Measurements from ENCODE around the gene C1R.
"Not testable (repeated sequence)": the region's sequence is repeated elsewhere in the genome, so short reads cannot be mapped to it uniquely, and the experiment has no call there.

Gene C1R

DNA sequence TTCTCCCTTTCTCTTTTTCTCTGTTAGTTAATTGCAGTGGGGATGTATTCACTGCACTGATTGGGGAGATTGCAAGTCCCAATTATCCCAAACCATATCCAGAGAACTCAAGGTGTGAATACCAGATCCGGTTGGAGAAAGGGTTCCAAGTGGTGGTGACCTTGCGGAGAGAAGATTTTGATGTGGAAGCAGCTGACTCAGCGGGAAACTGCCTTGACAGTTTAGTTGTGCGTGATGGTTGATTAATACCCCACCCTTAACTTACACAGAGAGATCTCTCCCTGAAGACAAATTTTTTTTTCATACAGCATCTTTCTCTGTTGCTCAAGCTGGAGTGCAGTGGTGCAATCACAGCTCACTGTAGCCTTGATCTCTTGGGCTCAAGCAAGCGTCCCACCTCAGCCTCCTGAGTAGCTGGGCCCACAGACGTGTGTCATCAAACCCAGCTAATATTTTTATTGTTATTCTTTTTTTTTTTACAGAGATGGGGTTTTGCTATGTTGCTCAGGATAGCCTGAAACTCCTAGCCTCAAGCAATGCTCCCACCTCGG is 27.1 kb downstream of the C1R start:
- DNase-seq: no peak

DNA sequence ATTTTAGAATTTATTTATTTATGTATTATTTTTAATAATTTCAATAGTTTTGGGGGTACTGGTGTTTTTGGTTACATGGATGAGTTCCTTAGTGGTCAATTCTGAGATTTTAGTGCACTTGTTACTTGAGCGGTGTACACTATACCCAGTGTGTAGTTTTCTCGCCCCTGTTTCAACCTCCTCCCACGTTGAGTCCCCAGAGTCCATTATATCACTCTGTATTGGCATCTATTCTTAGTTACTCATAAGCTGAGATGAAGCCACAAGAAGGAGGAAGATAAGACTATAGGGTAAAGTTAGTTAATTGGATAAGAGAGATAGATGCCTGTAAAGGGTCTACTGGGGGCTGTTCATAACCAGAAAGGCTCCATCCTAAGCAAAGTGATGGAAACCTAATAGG is 27.7 kb downstream of the C1R start:
- DNase-seq: no peak

DNA sequence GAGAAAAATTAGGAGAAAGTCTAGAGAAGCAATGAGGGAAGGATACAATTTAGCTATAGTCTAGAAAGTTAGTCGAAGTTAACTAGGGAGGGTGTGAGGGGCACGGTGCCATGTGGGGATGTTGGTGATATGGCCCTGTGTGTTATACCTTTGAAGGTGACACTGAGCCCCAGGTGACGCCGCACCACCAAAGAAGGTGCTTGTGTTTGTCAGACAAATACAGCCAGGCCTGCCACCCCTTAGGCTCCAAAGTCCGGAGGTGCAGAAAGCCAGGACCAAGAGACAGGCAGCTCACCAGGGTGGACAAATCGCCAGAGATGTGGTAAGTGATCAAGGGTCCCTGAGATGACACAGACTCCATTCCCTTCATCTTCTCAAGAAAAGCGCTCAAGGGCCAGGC is 30.6 kb downstream of the C1R start:
- DNase-seq: no peak

DNA sequence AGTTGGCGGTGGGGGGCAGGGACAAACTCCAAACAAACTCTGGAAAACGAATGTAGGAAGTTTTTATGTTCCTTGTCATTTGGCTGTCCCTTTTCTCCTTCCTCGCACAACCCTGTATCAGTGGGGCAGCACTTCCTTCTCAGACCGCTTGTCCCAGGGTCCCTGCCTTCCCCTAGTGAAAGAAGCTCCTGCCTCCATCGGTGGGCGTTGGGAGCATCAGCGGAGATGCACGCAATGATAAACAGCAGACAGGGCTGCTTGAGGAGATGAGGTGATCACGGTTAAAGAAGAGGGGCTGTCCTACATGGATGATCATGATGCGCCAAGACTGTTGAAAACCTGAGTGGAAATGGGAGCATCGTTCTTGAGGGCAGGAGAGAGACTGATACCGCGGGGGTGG is 31.1 kb downstream of the C1R start:
- DNase-seq: no peak

DNA sequence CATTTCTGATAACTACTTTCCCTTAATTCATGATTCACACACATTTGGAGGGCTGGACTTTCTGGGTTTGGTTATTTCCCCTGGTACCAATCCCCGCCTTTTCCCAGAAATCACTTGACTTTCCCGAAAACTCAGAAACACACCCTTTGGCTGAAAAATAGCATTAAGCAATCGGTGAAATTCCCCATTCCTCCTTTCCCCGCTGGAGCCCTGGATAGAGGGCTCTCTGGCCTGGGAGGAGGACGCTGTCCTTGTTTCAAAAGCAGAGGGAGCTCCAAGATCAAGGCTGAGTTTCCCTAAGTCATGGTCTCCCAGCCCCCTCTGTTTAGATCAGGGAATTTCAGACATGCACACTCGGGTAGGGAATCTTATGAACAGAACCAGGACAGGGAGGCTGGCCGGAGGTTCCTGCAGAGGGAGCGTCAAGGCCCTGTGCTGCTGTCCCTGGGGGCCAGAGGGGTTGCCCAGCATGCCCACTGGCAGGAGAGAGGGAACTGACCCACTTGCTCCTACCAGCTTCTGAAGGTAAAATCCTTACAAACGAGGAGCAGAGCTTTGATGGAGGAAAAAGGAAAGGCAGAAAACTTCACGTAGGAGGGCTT is 31.8 kb downstream of the C1R start, which contains the start of gene C1S:
TSS of gene C1S (plus strand) at position 366 of the 602 bp plus-strand sequence. CDS start 1,195 bp downstream, outside the sequence.
- peak; percentile 79 for DNase-seq

DNA sequence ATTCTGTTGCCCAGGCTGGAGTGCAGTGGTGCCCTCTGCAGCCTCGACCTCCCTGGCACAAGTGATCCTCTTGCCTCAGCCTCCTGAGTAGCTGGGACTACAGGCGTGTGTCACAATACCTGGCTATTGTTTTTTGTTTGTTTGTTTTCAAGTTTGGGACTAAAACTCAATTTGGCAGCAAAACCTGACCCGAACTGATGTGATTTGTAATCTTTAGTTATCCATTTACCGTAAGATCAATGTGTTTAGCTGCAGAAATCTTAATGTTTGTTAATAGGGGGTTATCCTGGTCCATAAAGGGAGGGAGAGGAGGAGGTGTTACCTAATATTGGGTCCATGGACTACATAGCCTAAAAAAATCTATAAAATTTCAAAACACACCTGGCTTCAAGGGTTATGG is 32.5 kb downstream of the C1R start:
- no peak for DNase-seq

DNA sequence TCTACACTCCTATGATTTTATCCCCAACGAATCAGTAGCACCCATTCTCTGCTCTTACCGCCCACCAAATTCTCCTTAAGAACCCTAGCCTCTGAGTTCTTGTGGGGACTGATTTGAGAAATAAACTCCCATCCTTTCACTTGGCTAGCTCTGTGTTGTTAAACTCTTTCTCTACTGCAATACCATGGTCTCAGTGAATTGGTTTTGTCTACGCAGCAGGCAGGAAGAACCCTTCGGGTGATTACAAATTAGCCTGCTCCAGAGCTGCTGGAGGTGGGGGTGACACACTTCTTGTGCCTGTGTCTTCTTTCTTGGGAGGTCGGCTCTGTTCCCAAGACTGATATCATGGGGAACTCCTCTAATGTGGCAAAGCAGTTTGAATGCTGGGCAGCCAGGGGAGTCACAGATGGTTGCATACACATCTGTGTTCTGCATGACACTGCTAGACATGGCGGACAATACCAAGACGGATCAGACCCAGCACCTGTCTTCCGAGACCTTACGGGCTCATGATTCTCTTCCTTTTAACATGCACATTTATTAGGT is 33.3 kb downstream of the C1R start:
- DNase-seq: no peak

DNA sequence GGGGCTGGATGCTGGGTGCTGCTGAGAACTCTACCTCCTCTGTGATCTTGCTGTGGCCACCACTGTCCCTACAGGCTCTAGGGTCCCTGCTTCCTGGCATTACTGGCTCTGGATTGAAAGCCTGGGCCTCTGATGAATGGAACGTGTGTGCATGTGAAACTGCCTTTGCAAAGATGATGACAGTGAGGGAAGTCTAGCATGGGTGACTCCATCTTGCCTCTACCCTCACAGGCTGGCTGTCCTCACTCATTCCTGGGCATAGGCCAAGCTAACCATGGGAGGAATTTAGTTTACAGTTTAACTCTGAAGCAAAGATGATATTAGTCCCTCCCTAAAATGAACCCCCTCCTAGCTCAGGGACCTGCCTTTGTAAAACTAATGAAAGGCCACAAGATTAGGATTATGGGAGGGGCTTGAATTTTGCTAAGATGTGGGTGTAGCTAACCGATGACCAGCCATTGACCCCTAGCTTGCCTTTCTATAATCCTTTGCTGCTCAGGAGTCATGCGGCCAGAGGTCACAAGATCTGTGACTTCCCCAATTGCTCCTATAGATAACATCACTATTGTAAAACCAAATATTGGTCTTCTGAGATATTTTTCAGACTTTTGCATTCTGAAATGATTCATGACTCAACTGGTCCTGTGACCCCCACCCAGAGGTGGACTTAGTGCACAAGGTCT is 33.9 kb downstream of the C1R start:
- DNase-seq: no peak

DNA sequence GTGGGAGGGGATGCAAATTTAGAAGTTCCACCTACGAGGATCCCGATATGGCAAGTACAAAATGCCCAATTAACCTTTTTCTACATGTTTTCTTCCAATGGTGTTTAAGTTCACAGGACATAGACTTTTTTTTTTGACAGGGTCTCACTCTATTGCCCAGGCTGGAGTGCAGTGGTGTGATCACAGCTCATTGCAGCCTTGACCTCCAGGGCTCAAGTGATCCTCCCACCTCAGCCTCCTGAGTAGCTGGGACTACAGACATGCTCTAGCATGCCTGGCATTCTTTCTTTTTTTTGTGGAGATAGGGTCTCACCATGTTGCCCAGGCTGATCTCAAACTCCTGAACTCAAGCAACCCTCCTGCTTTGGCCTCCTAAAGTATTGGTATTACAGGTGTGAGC is 36.5 kb downstream of the C1R start:
- not testable (repeated sequence) for DNase-seq

DNA sequence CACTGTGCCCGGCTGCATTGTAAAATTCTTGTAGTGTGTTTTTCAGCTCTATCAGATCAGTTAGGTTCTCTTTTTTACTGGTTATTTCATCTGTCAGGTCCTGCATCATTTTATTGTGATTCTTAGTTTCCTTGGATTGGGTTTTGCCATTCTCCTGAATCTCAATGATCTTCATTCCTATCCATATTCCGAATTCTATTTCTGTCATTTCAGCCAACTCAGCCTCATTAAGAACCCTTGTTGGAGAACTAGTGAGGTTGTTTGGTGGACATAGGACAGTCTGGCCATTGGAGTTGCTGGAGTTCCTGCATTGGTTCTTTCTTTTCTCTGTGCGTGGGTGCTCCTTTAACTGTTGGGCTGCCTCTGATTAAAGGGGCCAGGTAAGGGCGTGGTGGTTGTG is 37.3 kb downstream of the C1R start:
- DNase-seq: no peak

DNA sequence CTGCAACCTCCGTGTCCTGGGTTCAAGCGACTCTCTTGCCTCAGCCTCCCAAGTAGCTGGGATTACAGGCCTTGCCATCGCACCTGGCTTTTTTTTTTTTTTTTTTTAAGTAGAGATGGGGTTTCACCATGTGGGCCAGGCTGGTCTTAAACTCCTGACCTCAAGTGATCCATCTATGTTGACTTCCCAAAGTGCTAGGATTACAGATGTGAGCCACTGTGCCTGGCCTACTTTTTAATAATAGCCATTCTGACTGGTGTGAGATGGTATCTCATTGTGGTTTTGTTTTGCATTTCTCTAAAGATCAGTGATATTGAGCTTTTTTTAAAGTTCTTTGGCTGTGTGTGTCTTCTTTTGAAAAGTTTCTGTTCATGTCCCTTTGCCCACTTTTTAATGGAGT is 42.3 kb downstream of the C1R start:
- DNase-seq: not testable (repeated sequence)

DNA sequence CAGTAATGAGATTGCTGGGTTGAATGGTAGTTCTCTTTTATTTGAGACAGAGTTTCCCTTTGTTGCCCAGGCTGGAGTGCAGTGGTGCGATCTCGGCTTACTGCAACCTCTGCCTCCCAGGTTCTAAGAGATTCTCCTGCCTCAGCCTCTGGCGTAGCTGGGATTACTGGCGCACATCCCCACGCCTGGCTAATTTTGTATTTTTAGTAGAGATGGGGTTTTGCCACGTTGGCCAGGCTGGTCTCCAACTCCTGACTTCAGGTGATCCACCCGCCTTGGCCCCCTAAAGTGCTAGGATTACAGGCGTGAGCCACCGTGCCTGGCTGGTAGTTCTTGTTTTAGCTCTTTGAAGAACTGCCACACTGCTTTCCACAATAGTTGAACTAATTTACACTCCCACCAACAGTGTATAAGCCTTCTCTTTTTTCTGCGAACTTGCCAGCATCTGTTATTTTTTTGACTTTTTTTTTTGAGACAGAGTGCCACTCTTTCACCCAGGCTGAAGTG is 42.7 kb downstream of the C1R start:
- DNase-seq: not testable (repeated sequence)

DNA sequence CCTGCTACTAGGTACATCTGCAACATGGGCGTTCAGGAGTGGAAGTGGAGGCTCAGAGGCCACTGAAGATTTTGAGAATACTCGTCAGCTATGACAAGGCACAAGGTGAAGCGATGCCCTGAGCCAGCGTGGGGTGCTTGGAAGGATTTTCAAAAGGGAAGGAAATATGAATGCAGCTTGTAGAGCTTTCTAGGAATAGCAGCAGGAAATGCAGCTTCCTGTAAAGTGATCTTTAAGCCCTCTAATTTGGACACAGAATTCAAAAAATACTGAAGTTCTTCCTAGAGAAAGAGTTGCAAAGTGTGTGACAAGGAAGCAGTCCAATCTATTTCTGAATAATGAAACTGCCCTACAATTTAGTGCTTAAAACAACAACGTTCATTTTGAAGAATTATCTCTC is 44.9 kb downstream of the C1R start:
- no peak for DNase-seq

DNA sequence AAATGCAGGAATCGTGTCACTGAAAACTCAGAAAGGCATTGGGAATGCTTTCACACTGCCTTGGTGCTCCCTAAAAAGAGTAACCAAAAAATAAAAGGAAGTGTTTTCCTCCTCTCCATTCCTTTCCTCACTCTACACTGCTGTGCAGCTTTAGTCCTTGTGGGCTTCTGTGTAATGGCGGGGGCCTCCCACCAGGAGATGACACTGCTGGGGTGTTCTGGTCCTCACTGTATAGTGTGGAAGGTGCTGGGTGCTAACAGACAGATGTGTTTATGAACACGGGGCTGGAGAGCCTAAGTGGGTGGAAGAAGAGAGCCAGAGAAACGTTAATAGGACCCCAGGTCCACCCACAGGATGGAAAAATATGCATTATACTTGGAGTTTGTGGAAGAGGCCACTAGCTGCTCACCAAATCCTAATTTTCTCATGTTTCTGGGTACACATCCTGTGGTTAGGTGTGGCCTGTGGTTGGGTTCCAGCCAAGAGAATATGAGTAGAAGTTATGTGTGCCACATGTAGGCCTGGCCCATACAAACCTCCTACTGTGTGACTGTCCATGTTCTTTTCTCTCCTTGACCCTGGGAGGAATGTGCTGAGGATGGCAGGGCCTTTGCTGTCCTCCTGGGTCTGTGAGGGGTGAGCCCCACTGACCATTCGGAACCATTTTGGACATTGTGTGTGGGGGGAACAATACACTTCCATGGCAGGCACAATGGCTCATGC is 45.7 kb downstream of the C1R start:
- no peak for DNase-seq

DNA sequence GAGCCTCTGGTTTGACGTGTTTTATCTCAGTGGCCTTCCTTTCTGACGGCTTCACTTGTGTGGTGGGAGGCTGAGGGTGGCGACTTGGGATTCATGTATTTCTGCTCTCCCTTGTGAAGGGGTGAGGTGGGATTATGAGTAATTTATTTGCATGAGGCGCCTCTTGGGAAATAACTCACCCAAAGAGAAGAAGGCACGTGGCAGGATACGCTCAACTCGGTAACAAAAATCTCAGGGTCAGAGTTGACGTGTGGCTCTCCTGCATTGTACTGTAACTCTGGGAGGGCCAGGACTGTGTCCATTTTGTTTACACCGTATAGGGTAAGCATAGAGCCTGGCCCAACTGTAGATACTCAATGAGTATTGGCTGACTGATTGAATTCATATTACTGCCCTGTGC is 46.3 kb downstream of the C1R start:
- no peak for DNase-seq

DNA sequence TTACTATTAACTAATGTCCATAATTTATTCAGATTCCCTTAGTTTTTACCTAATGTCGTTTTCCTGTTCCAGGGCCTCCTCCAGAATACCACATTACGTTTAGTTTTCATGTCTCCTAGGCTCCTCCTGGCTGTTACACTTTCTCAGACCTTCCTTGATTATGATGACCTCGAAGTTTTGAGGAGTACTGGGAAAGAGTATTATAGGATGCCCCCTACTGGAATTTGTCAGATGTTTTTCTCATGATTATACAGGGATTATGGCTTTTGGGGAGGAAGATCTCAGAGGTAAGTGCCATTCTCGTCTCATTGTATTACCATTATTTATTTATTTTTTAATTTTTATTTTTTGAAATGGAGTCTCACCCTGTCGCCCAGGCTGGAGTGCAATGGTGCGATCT is 49.4 kb downstream of the C1R start:
- no peak for DNase-seq

DNA sequence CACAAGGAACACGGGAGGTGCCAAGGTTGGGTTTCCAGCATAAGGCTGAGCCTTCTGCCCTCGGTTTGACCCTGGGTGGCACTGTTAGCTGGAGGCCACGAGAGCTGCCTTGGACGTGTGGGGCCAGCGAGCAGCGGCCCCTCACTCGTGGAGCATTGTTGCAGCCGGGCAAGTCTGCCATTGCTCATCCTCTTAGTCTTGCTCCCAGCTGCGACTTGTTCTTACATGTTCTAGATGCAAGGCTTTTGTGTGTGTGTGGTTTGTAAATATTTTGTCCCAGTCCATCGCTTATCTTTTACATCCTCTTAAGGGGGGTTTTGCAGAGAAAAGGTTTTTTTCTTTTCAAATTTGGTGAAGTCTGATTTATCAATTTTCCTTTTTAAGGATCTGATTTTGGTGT is 52.8 kb downstream of the C1R start:
- no peak for DNase-seq

DNA sequence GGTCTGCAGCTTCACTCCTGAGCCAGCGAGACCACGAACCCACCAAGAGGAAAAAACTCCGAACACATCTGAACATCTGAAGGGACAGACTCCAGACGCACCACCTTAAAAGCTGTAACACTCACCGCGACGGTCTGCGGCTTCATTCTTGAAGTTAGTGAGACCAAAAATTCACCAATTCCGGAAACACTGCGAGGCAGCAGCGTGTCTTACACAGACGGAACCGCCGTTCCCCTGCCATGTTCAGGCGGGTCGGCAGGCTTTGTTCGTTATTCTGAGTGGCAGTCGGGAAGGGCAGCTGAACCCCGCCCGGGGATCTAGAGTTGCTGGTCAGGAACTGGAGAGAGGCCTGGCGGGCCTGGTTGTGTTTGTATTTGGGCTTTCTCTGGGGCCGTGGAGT is 53.7 kb downstream of the C1R start:
- DNase-seq: no peak

DNA sequence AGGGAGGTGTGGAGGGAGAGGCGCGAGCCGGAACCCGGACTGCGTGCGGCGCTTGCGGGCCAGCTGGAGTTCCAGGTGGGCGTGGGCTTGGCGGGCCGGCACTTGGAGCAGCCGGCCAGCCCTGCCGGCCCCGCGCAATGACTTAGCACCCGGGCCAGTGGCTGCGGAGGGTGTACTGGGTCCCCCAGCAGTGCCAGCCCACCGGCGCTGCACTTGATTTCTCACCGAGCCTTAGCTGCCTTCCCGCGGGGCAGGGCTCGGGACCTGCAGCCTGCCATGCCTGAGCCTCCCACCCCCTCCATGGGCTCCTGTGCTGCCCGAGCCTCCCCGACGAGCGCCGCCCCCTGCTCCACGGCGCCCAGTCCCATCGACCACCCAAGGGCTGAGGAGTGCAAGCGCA is 54.8 kb downstream of the C1R start:
- not testable (repeated sequence) for DNase-seq

DNA sequence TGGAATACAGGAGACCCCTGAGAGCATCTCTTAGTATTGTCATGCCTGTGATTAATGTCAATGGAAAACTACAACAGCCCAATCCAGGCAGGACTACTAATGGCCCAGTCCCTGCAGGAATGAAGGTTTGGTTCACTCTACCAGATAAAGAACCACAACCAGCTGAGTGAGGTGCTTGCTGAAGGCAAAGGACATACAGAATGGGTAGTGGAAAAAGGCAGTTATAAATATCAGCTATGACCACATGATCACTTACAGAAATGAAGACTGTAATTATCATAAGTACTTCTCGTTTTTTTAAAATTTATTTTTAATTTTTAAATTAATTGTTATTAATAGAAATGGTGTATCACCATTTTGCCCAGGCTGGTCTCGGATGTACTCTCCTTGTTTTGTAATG is 56.8 kb downstream of the C1R start:
- no peak for DNase-seq

DNA sequence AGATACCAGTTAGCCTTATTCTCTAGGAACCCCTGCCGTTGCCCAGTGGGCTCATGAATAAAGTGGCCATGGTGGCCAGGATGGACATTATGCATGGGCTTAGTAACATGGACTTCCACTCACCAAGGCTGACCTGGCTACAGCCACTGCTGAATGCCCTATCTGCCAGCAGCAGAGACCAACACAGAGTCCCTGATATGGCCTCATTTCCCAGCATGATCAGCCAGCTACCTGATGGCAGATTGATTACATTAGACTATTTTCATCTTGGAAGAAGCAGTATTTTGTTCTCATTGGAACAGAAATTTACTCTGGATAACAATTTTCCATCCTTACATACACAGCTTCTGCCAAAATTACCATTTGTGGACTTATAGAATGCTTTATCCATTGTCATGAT is 57.8 kb downstream of the C1R start:
- no peak for DNase-seq

DNA sequence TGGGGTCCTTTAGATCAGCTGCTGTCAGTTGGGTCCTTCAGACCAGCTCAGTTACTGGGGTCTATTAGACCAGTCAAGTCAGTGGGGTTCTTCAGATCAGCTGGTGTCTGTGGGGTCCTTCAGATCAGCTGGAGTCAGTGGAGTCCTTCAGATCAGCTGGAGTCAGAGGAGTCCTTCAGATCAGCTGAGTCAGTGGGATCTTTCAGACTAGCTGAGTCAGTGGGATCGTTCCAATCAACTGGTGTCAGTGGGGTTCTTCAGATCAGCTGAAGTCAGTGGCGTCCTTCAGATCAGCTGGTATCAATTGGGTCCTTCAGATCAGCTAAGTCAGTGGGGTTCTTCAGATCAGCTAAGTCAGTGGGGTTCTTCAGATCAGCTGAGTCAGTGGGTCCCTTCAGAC is 59.3 kb downstream of the C1R start:
- no peak for DNase-seq

DNA sequence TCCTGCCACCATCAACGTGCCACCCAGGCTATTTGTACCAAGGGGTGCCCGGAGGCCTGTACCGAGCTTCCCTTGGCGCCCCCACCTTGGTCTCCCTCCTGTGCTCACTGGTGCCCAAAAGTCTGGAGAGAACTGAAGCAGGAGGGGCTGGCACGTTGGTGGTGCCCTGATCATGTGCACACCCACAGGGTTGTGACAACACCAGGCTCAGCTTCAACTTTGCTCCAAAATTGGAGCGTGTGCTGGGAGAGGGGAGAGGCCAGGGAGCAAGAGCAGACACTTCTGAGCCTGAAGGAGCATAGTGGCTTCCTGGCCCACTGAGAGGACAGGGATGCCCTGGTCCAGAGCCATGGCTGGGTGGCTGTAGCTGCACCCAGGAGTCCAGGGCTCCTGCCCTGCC is 60.9 kb downstream of the C1R start:
- no peak for DNase-seq

Data from right forelimb (tissue), 1 donor.